Activated naive CD4-positive, alpha-beta T cell treated with anti-CD3 and anti-CD28 coated beads, Interleukin-2, amount 10 ng/mL, durations not matched to agents 7 days and 5 days (primary cell): ENCODE measurements around the gene RHOT2.

Source experiments
- CTCF ChIA-PET: fragments of 350-600 bp; sonication (Branson Sonifier 250); formaldehyde crosslinking; loops from one replicate; lab custom pipeline; 2021; ENCODE audit warnings: antibody characterized with exemption; lab: Charles Lee
- DNase-seq: peaks from one replicate; pipeline ENCODE4 v3.0.0-alpha.2; 2020
- H3K27ac Mint-ChIP-seq: one replicate; pipeline ENCODE4 v1.8.0; 2021; ENCODE audit warnings: mild to moderate bottlenecking, moderate library complexity, mixed read lengths
- H3K27me3 Mint-ChIP-seq: one replicate; pipeline ENCODE4 v1.8.0; 2021; ENCODE audit warnings: mild to moderate bottlenecking, mixed read lengths
- H3K36me3 Mint-ChIP-seq: one replicate; pipeline ENCODE4 v1.8.0; 2021; ENCODE audit warnings: mixed read lengths
- H3K4me1 Mint-ChIP-seq: one replicate; pipeline ENCODE4 v1.8.0; 2021; ENCODE audit warnings: mixed read lengths
- H3K4me3 Mint-ChIP-seq: one replicate; pipeline ENCODE4 v1.8.0; 2021; ENCODE audit warnings: mild to moderate bottlenecking, moderate library complexity, mixed read lengths
- H3K9me3 Mint-ChIP-seq: one replicate; pipeline ENCODE4 v1.8.0; 2021; ENCODE audit warnings: mixed read lengths

RHOT2 gene

DNA sequence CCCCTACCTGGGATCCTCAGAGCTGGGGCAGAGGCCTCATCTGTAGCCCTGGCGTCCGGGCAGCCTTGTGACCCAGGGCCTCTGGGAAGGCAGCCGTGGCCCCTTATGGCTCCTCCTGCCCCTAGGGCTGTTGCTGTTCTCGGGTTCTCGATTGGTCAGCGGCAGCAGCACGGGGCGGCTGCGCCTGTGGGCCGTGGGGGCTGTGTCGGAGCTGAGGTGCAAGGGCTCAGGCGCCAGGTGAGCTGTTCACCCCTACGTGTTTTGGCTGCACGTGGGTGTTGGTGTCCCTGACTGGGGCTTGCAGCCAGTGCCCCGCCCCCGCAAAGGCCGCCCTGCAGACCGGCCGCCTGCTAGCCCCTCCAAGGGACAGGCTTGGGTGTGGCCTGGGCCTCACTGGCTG lies 5.8 kb upstream of the RHOT2 start:
- Mint-ChIP-seq H3K27me3 (no peaks in the 10 kb centered on the region), H3K4me3 (no peak overlapping the region), H3K9me3 (no peaks in the 10 kb centered on the region), H3K36me3 (no peaks in the 10 kb centered on the region), H3K27ac (no peak overlapping the region), H3K4me1 (peaks cover 5% of the 10 kb centered on the region)
- no peak for DNase-seq
- CTCF ChIA-PET: no interaction called here

DNA sequence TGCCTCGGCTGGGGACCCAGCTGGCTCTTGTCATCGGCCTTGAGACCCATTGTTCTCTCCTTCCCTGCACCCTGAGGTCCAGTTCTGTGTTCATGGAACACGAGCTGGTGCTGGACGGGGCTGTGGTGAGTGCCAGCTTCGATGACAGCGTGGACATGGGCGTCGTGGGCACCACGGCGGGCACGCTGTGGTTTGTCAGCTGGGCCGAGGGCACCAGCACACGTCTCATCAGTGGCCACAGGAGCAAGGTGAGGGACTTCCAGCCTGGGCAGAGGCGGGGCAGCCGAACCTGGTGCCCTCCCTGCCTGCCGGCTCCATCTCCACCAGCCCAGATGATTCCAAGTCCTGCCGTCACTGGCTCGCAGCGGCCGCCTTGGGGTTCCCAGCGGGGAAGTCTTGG lies 5.3 kb upstream of the RHOT2 start:
- Mint-ChIP-seq H3K36me3 (no peaks in the 10 kb centered on the region), H3K9me3 (no peaks in the 10 kb centered on the region), H3K27me3 (no peaks in the 10 kb centered on the region), H3K4me3 (no peak overlapping the region), H3K4me1 (peaks cover 8% of the 10 kb centered on the region), H3K27ac (no peak overlapping the region)
- no peak for DNase-seq
- CTCF ChIA-PET: no interaction called here

DNA sequence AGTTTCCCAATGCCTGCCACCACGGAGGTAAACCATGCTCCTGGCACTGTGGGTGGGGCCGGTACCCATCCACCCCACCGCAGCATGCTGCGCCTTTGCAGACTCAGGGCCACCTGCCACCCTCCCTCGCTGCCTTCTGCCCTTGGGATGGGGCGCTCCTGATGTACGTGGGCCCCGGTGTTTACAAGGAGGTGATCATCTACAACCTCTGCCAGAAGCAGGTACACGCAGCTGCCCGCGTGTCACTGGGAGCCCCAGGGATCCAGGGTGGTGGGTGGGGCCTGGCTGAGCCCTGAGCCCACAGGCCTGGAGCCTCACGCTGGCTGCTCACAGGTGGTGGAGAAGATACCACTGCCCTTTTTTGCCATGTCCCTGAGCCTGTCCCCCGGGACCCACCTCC lies 1.4 kb upstream of the RHOT2 start:
- peaks cover 2% of the 10 kb centered on the region for H3K36me3 Mint-ChIP-seq
- H3K4me3 Mint-ChIP-seq: no peak overlapping the region
- H3K27ac Mint-ChIP-seq: no peak overlapping the region
- CTCF ChIA-PET: no interaction called here
- H3K4me1 Mint-ChIP-seq: peaks cover 13% of the 10 kb centered on the region
- no peaks in the 10 kb centered on the region for H3K9me3 Mint-ChIP-seq
- H3K27me3 Mint-ChIP-seq: no peaks in the 10 kb centered on the region
- no peak for DNase-seq

DNA sequence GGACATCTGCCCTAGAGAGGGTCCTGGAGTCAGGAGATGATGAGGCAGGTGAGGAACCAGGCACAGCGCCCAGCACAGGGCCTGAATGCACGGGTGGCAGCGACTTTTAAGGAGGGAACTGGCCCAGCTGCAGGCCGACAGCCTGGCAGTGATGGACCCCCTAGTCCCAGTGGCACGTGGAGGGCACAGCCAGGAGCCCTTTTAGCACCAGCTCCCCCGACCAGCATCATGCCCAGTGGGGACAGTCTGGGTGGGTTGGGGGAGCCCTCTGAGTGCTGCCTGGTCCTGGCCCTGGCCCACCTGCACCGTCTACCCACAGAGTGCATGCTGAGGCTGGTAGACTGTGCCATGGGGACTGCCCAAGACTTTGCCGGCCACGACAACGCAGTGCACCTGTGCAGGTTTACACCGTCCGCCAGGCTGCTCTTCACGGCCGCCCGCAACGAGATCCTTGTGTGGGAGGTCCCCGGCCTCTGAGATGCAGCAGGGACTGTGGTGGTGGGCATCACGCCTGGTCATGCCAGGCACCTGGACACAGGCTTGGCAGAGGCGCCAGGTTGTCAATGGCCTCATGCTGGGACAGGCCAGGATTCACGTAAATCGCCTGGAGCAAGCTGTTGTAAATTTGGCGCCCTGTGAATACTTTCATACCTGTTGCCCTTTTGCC lies 686 bp upstream of the RHOT2 start:
- peaks cover 13% of the 10 kb centered on the region for H3K4me1 Mint-ChIP-seq

DNA sequence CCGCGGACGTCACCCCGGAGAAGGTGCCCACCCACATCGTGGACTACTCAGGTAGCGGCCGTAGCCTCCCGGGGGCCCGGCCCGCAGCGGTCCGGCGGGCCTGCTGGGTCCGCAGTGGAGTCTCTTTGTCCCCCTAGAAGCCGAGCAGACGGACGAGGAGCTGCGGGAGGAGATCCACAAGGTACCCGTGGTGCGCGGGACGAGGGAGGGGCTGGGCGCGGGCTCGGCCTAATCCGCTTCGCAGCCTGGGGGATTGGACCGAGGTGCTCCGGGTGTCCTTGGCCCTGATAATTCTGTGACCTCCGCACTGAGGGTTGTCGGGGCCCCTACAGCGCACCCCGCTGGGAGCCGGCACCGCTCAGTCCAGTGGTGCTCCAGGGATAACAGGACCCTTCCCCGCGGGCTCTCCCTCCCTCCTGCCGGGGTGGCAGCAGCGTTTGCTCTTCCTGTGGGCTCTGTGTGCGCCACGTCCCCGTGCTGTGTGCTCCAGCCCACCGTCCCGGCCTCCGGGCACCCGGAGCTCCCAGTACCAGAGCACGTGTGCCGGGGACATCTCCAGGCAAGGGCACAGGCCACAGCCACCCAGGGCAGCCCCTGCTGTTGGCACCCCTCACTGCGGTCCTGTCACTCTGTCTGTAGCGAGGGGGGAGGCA lies 713 bp downstream of the RHOT2 start:
- no peaks in the 10 kb centered on the region for H3K9me3 Mint-ChIP-seq
- CTCF ChIA-PET: interaction anchor here (1.4 kb wide), 2 partner anchors 13 to 19 kb away, joined by 5 to 6 read pairs; no protein-coding TSS in a partner anchor
- H3K27ac Mint-ChIP-seq: peak overlapping the region; percentile 78
- peak; percentile 47 for DNase-seq
- peaks cover 13% of the 10 kb centered on the region for H3K4me1 Mint-ChIP-seq
- H3K27me3 Mint-ChIP-seq: no peaks in the 10 kb centered on the region
- H3K4me3 Mint-ChIP-seq: peak overlapping the region; percentile 79
- H3K36me3 Mint-ChIP-seq: peaks cover 7% of the 10 kb centered on the region

More for the DNA sequence above, 686 bp upstream of the RHOT2 start:
- no peak for DNase-seq
- CTCF ChIA-PET: interaction anchor here (1.2 to 1.4 kb wide), 3 partner anchors 14 to 75 kb away, joined by 4 to 6 read pairs (median 5); no protein-coding TSS in a partner anchor
- Mint-ChIP-seq H3K27ac (peak overlapping the region; percentile 84), H3K27me3 (no peaks in the 10 kb centered on the region), H3K36me3 (peaks cover 2% of the 10 kb centered on the region), H3K9me3 (no peaks in the 10 kb centered on the region), H3K4me3 (peak overlapping the region; percentile 79)

DNA sequence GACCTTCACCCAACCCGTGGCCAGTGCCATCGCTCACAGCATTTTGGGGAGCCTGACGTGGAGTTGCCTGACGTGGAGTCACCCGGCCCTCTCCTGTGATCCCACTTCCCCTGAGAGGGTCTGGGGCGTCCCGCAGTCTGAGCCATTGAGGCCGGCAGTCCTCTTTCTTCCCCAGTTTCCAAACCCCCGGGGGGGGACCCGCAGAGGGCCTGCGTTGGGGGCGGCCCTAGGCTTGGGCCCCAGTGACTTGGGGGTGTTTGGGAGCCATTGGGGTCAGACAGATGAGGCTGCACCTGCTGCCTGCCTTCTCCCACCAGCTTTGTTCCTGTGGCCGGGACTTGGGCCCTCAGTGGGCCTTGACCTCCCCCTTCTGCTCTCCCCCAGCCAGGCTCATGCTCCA lies 1.7 kb downstream of the RHOT2 start:
- Mint-ChIP-seq H3K27me3 (peaks cover under 1% of the 10 kb centered on the region), H3K9me3 (no peaks in the 10 kb centered on the region), H3K4me3 (peak overlapping the region; percentile 61), H3K27ac (no peak overlapping the region), H3K4me1 (peaks cover 13% of the 10 kb centered on the region), H3K36me3 (peaks cover 7% of the 10 kb centered on the region)
- CTCF ChIA-PET: no interaction called here
- no peak for DNase-seq

DNA sequence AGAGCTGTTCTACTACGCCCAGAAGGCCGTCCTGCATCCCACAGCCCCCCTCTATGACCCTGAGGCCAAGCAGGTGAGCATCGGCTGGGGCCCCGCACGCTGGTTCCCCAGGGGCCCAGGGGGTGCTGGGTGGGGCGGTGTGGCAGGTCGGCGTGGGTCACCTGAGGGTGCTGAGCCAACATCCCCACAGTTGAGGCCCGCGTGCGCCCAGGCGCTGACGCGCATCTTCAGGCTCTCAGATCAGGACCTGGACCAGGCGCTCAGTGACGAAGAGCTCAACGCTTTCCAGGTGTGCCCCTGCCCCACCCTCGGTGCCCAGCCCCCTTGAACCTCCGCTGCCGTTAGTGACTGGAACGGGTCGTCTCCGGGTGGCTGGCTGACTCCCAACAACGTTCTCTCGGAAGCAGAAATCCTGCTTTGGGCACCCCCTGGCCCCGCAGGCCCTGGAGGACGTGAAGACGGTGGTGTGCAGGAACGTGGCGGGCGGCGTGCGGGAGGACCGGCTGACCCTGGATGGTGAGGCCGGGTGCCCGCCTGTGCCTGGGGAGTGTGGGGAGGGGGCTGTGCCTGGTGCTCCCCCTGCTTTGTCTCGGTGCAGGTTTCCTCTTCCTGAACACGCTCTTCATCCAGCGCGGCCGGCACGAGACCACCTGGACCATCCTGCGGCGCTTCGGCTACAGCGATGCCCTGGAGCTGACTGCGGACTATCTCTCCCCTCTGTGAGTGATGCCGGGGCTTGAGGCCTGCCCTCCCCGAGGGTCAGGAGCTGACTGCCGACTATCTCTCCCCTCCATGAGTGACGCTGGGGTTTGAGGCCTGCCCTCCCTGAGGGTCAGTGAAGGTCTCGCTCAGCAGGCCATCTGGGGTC lies 2.8 kb downstream of the RHOT2 start:
- Mint-ChIP-seq H3K9me3 (no peaks in the 10 kb centered on the region), H3K4me3 (peak overlapping the region; percentile 61), H3K4me1 (peaks cover 13% of the 10 kb centered on the region), H3K27ac (no peak overlapping the region), H3K36me3 (peaks cover 7% of the 10 kb centered on the region), H3K27me3 (peaks cover 12% of the 10 kb centered on the region)
- CTCF ChIA-PET: no interaction called here
- DNase-seq: no peak

DNA sequence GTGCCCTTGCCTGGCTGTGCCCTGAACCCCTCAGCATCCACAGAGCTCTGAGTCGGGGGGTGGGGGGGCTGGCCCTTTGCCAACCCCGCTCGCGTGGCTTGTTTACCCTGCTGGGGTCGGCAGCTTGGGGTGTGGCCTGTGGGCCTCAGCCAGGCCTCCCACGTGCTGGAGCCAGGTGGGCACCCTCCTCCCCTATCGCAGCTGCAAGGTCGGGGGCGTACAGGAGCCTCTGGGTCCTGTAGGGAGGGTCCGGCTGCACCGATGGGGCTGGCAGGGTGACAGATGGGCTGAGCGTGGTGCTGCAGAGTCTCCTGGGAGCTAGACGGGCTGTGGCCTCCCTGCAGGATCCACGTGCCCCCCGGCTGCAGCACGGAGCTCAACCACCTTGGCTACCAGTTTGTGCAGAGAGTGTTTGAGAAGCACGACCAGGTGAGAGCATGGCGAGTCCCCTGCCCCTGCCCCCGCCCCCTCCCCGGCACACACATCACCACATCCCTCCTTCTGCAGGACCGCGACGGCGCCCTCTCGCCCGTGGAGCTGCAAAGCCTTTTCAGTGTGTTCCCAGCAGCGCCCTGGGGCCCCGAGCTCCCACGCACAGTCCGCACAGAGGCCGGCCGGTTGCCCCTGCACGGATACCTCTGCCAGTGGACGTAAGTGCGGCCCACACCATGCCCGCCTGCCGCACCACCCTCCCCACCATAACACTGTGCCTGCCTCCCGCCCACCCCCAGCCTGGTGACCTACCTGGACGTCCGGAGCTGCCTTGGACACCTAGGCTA lies 3.6 kb downstream of the RHOT2 start:
- H3K27me3 Mint-ChIP-seq: peaks cover 20% of the 10 kb centered on the region
- no peak overlapping the region for H3K27ac Mint-ChIP-seq
- no peak for DNase-seq
- peaks cover 7% of the 10 kb centered on the region for H3K36me3 Mint-ChIP-seq
- peaks cover 14% of the 10 kb centered on the region for H3K4me1 Mint-ChIP-seq
- H3K4me3 Mint-ChIP-seq: no peak overlapping the region
- no peaks in the 10 kb centered on the region for H3K9me3 Mint-ChIP-seq
- CTCF ChIA-PET: no interaction called here

DNA sequence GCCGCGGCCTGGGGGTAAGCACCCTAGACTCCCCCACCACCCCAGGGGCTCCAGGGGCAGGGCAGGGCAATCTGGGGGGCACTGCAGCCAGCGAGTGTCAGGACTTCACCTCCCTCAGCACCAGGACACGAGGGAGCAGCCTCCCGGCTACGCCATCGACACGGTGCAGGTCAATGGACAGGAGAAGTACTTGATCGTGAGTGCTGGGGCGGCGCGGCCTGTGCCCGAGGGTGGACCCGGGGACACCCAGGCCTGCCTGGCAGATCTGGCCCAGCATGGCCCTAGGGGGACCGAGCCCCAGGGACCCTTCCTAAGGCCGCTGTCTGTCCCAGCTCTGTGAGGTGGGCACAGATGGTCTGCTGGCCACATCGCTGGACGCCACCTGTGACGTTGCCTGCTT lies 4.4 kb downstream of the RHOT2 start:
- H3K36me3 Mint-ChIP-seq: peaks cover 7% of the 10 kb centered on the region
- no peaks in the 10 kb centered on the region for H3K9me3 Mint-ChIP-seq
- no peak overlapping the region for H3K27ac Mint-ChIP-seq
- CTCF ChIA-PET: no interaction called here
- no peak for DNase-seq
- peaks cover 28% of the 10 kb centered on the region for H3K27me3 Mint-ChIP-seq
- H3K4me3 Mint-ChIP-seq: no peak overlapping the region
- H3K4me1 Mint-ChIP-seq: peaks cover 20% of the 10 kb centered on the region

DNA sequence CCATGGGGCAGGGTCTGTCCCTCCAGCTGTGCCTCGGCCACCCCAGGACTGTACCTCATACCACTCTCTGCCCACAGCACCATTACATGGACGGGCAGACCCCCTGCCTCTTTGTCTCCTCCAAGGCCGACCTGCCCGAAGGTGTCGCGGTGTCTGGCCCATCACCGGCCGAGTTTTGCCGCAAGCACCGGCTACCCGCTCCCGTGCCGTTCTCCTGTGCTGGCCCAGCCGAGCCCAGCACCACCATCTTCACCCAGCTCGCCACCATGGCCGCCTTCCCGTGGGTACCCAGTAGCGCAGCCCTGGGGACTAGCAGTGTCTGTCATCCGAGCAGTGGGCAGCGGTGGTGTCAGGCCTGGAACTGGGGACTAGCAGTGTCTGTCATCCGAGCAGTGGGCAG lies 4.9 kb downstream of the RHOT2 start:
- CTCF ChIA-PET: no interaction called here
- Mint-ChIP-seq H3K9me3 (no peaks in the 10 kb centered on the region), H3K4me1 (peaks cover 16% of the 10 kb centered on the region), H3K27me3 (peaks cover 29% of the 10 kb centered on the region), H3K4me3 (no peak overlapping the region), H3K27ac (no peak overlapping the region), H3K36me3 (peaks cover 7% of the 10 kb centered on the region)
- no peak for DNase-seq

DNA sequence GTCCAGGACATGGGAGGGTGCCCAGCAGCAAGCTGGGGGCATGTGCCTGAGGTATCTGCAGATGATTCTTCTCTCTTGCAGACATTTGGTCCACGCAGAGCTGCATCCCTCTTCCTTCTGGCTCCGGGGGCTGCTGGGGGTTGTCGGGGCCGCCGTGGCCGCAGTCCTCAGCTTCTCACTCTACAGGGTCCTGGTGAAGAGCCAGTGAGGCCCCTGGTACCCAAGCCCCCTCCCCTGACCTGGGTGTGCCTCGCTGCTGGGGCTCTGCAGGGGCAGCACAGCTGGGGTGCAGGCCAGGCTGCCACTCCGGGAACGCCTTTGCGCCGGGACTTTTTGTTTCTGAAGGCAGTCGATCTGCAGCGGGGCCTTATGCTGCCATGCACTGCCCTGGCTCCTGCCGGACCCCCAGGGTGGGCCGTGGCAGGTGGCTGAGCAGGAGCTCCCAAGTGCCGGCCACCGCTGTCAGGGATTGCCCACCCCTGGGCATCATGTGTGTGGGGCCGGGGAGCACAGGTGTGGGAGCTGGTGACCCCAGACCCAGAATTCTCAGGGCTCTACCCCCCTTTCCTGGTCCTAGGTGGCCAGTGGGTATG lies 5.6 kb downstream of the RHOT2 start:
- Mint-ChIP-seq H3K4me1 (peaks cover 16% of the 10 kb centered on the region), H3K27me3 (peaks cover 29% of the 10 kb centered on the region), H3K27ac (no peak overlapping the region), H3K4me3 (no peak overlapping the region), H3K36me3 (peaks cover 7% of the 10 kb centered on the region), H3K9me3 (no peaks in the 10 kb centered on the region)
- CTCF ChIA-PET: no interaction called here
- DNase-seq: no peak

DNA sequence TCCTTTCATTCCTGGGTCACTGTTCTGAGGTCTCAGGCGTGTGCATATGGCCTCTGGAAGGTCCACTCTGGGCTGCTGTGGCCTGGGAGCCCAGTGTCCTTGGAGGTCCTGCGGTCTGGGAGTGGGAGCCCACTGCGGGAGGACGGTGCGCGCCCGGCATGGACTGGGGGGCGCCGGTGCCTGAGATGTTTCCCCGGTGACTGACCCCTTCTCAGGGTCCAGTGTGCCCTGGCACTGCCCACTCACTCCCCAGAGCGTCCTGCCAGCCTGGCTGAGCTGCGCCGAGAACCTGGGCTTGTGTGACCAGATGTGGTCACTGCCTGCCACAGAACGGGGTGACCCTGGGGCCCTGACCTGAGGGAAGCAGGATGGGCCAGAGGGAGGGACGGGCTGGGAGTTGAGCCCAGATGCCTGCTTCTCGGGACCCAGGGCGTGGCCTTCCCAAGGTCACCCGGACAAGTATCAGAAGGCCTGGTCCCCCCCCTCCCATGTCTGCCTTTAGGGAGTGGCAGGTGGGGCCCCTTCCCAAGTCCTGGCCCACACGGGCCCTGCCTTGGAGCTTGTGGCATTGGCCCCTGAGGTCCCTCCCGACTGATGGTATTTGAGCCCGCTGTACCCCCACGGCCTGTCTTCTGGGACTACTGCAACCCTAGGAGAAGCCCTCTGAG lies 6.4 kb downstream of the RHOT2 start:
- Mint-ChIP-seq H3K27me3 (peaks cover 33% of the 10 kb centered on the region), H3K9me3 (no peaks in the 10 kb centered on the region), H3K36me3 (peaks cover 7% of the 10 kb centered on the region), H3K4me1 (peaks cover 15% of the 10 kb centered on the region), H3K27ac (no peak overlapping the region), H3K4me3 (no peak overlapping the region)
- CTCF ChIA-PET: no interaction called here
- DNase-seq: no peak
